Keratinocyte (primary cell): Measurements from ENCODE around the gene EYS. TPM values are rescaled to one million over a fixed set of nuclear protein-coding genes. Genes with fewer than 3 reads are reported as not detected.

Experiments used
- DNase-seq: peaks from one replicate; pipeline ENCODE4 v3.0.0-alpha.2; 2011; ENCODE audit warnings: low read depth, missing footprints, low spot score
- FAIRE-seq: peaks from 2 replicates; lab custom pipeline; 2011; peaks lifted over from hg19 to GRCh38; lab: Jason Lieb, UNC
- H2AFZ ChIP-seq: 2 replicates; pipeline ENCODE4 v1.6.0; 2012; ENCODE audit warnings: low read length, control low read depth, inconsistent platforms; ENCODE audit not compliant: control insufficient read depth
- H3K27ac ChIP-seq: 2 replicates; pipeline ENCODE4 v1.5.1; 2011; ENCODE audit warnings: low read length; ENCODE audit not compliant: control insufficient read depth, insufficient read depth
- H3K27me3 ChIP-seq: 3 replicates; pipeline ENCODE4 v1.6.0; 2011; ENCODE audit warnings: low read length; ENCODE audit not compliant: control insufficient read depth, insufficient read depth; ENCODE audit errors: extremely low read depth
- H3K36me3 ChIP-seq, 2 experiments: 2 replicates in 1 of 2; 3 replicates in 1 of 2; pipeline ENCODE4 v1.5.1; 2011; ENCODE audit warnings: low read length in 2 of 2, mild to moderate bottlenecking in 1 of 2; ENCODE audit not compliant: control insufficient read depth in 2 of 2, insufficient read depth in 2 of 2; ENCODE audit errors: extremely low read depth in 1 of 2
- H3K4me1 ChIP-seq: 3 replicates; pipeline ENCODE4 v1.5.1; 2011; ENCODE audit warnings: low read length; ENCODE audit not compliant: control insufficient read depth, insufficient read depth; ENCODE audit errors: extremely low read depth
- H3K4me2 ChIP-seq: 3 replicates; pipeline ENCODE4 v1.6.0; 2011; ENCODE audit warnings: low read depth, low read length; ENCODE audit not compliant: control insufficient read depth, insufficient read depth; ENCODE audit errors: extremely low read depth
- H3K4me3 ChIP-seq, 3 experiments: fragments of 200-600 bp in 1 of 3; sonication (generic) in 1 of 3; 2 replicates in 2 of 3; 3 replicates in 1 of 3; pipeline ENCODE4 v1.5.1; 2011 to 2016; ENCODE audit warnings: low read length in 3 of 3, mild to moderate bottlenecking in 3 of 3, control low read depth in 2 of 3, inconsistent platforms in 1 of 3, low read depth in 1 of 3, mixed read lengths in 1 of 3, mixed run types in 1 of 3, moderate library complexity in 1 of 3; ENCODE audit not compliant: control insufficient read depth in 2 of 3, insufficient read depth in 2 of 3; ENCODE audit errors: extremely low read depth in 1 of 3
- H3K79me2 ChIP-seq: 2 replicates; pipeline ENCODE4 v1.6.0; 2012; ENCODE audit warnings: low read length; ENCODE audit not compliant: control insufficient read depth, insufficient read depth
- H3K9ac ChIP-seq: 3 replicates; pipeline ENCODE4 v1.6.0; 2011; ENCODE audit warnings: low read length; ENCODE audit not compliant: control insufficient read depth, insufficient read depth; ENCODE audit errors: extremely low read depth
- H3K9me1 ChIP-seq: 3 replicates; pipeline ENCODE4 v1.6.0; 2011; ENCODE audit warnings: low read length; ENCODE audit not compliant: control insufficient read depth, insufficient read depth; ENCODE audit errors: extremely low read depth
- H3K9me3 ChIP-seq: 2 replicates; pipeline ENCODE4 v1.5.1; 2012; ENCODE audit warnings: low read depth, low read length; ENCODE audit not compliant: control insufficient read depth
- H4K20me1 ChIP-seq: 3 replicates; pipeline ENCODE4 v1.6.0; 2011; ENCODE audit warnings: low read length; ENCODE audit not compliant: control insufficient read depth, insufficient read depth; ENCODE audit errors: extremely low read depth
- CTCF ChIP-seq, 3 experiments: IDR thresholded peaks in 1 of 3; conservative IDR thresholded peaks in 1 of 3; optimal IDR thresholded peaks in 1 of 3; 2 replicates in 2 of 3; 3 replicates in 1 of 3; pipeline versions ENCODE3 to v1.5.1; 2011; ENCODE audit warnings: low read length in 3 of 3, mild to moderate bottlenecking in 3 of 3, moderate library complexity in 2 of 3, control low read depth in 1 of 3, inconsistent platforms in 1 of 3; ENCODE audit not compliant: insufficient read depth in 2 of 3; ENCODE audit errors: extremely low read depth in 1 of 3
- EZH2 ChIP-seq: IDR thresholded peaks from one replicate; pipeline ENCODE4 v1.6.1; 2012; ENCODE audit warnings: inconsistent platforms, mild to moderate bottlenecking, low read length, moderate library complexity
- dilution Hi-C: fragments of 300-500 bp; cut with MboI; formaldehyde crosslinking; loops from one replicate; pipeline ENCODE4 v1.7.0; 2020; ENCODE audit warnings: low sequenced_read_pairs; ENCODE audit not compliant: extremely low pct_ligation_motif_present
- polyA plus RNA-seq, 5 experiments: library from polyadenylated mRNA; depleted of rRNA in 3 of 5; stranded (reverse) in 3 of 5; stranded (forward) in 1 of 5; unstranded in 1 of 5; fragments of >200 nt; gene quantifications; 1 replicate in 1 of 5; 2 replicates in 3 of 5; 3 replicates in 1 of 5; pipeline versions ENCODE4 v1.2.1 to v1.2.3, GENCODE V29; 2011 to 2012; ENCODE audit warnings: missing spikeins in 2 of 5, low read depth in 1 of 5, low replicate concordance in 1 of 5

Gene EYS
- polyA plus RNA-seq, 1 donor (not counting 4 experiments of a cell fraction or from before 2014, with no cell fraction given) = 0.34 TPM

- Histone ChIP-seq H3K36me3 (no peaks in the 10 kb centered on the region), H3K79me2 (no peaks in the 10 kb centered on the region), H3K27me3 (no peaks in the 10 kb centered on the region), H3K4me1 (no peaks in the 10 kb centered on the region), H3K9me3 (no peaks in the 10 kb centered on the region), H2AFZ (no peak overlapping the region), H3K4me2 (no peak overlapping the region), H3K27ac (no peak overlapping the region), H4K20me1 (no peaks in the 10 kb centered on the region), H3K9ac (no peak overlapping the region), H3K9me1 (no peaks in the 10 kb centered on the region), H3K4me3 (no peak overlapping the region)
- FAIRE-seq (no peak), DNase-seq (no peak)
- TF ChIP-seq CTCF (optimal IDR thresholded peaks at IDR 0.05 in 1 of 3, IDR thresholded peaks at IDR 0.05 in 1 of 3, conservative IDR thresholded peaks at IDR 0.05 in 1 of 3; ENCODE audit: extremely low read depth in 1 of 3, insufficient read depth in 2 of 3, low read length in 3 of 3) (no peak), EZH2 (no peak)
- dilution Hi-C loops = no loop called here
Measured at GRCh38 chr6:64100702-64101303, 1606.2 kb downstream of the EYS start.

- Histone ChIP-seq H3K4me3 (no peak overlapping the region), H3K4me1 (no peaks in the 10 kb centered on the region), H3K27me3 (no peaks in the 10 kb centered on the region), H3K9ac (no peak overlapping the region), H3K9me3 (no peaks in the 10 kb centered on the region), H3K36me3 (no peaks in the 10 kb centered on the region), H3K4me2 (no peak overlapping the region), H3K79me2 (no peaks in the 10 kb centered on the region), H2AFZ (no peak overlapping the region), H3K27ac (no peak overlapping the region), H4K20me1 (no peaks in the 10 kb centered on the region), H3K9me1 (no peaks in the 10 kb centered on the region)
- no peak for FAIRE-seq
- TF ChIP-seq CTCF (optimal IDR thresholded peaks at IDR 0.05 in 1 of 3, IDR thresholded peaks at IDR 0.05 in 1 of 3, conservative IDR thresholded peaks at IDR 0.05 in 1 of 3; ENCODE audit: extremely low read depth in 1 of 3, insufficient read depth in 2 of 3, low read length in 3 of 3) (no peak), EZH2 (no peak)
- no peak for DNase-seq
- dilution Hi-C loops = no loop called here
Measured at GRCh38 chr6:64090352-64090751, 1616.7 kb downstream of the EYS start.
